Measurements from ENCODE around the gene ADAM8. TPM values are rescaled to one million over a fixed set of nuclear protein-coding genes. Genes with fewer than 3 reads are reported as not detected.

Gene ADAM8
- total RNA-seq, 1 donor from 2014 or later = 6.2 TPM

- Mint-ChIP-seq H3K27me3 (peaks cover 3% of the 10 kb centered on the region), H3K9me3 (no peaks in the 10 kb centered on the region), H3K4me3 (no peak overlapping the region), H3K4me1 (ENCODE audit: unreplicated experiment) (peaks cover 8% of the 10 kb centered on the region), H3K36me3 (peaks cover 6% of the 10 kb centered on the region), H3K27ac (no peak overlapping the region)
- no peak for DNase-seq (ENCODE audit: extremely low spot score, unreplicated experiment)
- no peak for TF ChIP-seq CTCF (conservative IDR thresholded peaks at IDR 0.05)
These were observed 3.9 kb upstream of the ADAM8 start for GRCh38 chr10:133280391-133281059.

GRCh38 chr10:133279326-133280226, 2.9 kb upstream of the ADAM8 start:
- H3K27ac Mint-ChIP-seq = peak overlapping the region; percentile 55
- DNase-seq (ENCODE audit: extremely low spot score, unreplicated experiment) = no peak
- TF ChIP-seq CTCF (conservative IDR thresholded peaks at IDR 0.05) = no peak
- peaks cover under 1% of the 10 kb centered on the region for H3K36me3 Mint-ChIP-seq
- H3K4me1 Mint-ChIP-seq (ENCODE audit: unreplicated experiment) = peaks cover 8% of the 10 kb centered on the region
- no peak overlapping the region for H3K4me3 Mint-ChIP-seq
- H3K9me3 Mint-ChIP-seq = no peaks in the 10 kb centered on the region
- peaks cover 3% of the 10 kb centered on the region for H3K27me3 Mint-ChIP-seq

GRCh38 chr10:133278577-133279265, 2.1 kb upstream of the ADAM8 start:
- H3K27me3 Mint-ChIP-seq = peaks cover 3% of the 10 kb centered on the region

GRCh38 chr10:133277993-133278576, 1.4 kb upstream of the ADAM8 start:
- DNase-seq (ENCODE audit: extremely low spot score, unreplicated experiment) = no peak
- peak overlapping the region; percentile 98 for H3K27ac Mint-ChIP-seq
- H3K27me3 Mint-ChIP-seq = peaks cover 3% of the 10 kb centered on the region
- peaks cover 8% of the 10 kb centered on the region for H3K4me1 Mint-ChIP-seq (ENCODE audit: unreplicated experiment)
- no peaks in the 10 kb centered on the region for H3K9me3 Mint-ChIP-seq
- TF ChIP-seq CTCF (conservative IDR thresholded peaks at IDR 0.05) = no peak
- H3K4me3 Mint-ChIP-seq = peak overlapping the region; percentile 84
- no peaks in the 10 kb centered on the region for H3K36me3 Mint-ChIP-seq

More at GRCh38 chr10:133278577-133279265, 2.1 kb upstream of the ADAM8 start:
- DNase-seq (ENCODE audit: extremely low spot score, unreplicated experiment) = no peak
- no peaks in the 10 kb centered on the region for H3K9me3 Mint-ChIP-seq
- TF ChIP-seq CTCF (conservative IDR thresholded peaks at IDR 0.05) = no peak
- H3K27ac Mint-ChIP-seq = peak overlapping the region; percentile 98
- H3K36me3 Mint-ChIP-seq = no peaks in the 10 kb centered on the region
- H3K4me3 Mint-ChIP-seq = peak overlapping the region; percentile 84
- peaks cover 8% of the 10 kb centered on the region for H3K4me1 Mint-ChIP-seq (ENCODE audit: unreplicated experiment)

GRCh38 chr10:133277277-133277992, 767 bp upstream of the ADAM8 start:
- H3K27me3 Mint-ChIP-seq = peaks cover 3% of the 10 kb centered on the region
- no peak overlapping the region for H3K4me3 Mint-ChIP-seq
- peak overlapping the region; percentile 98 for H3K27ac Mint-ChIP-seq
- peaks cover 8% of the 10 kb centered on the region for H3K4me1 Mint-ChIP-seq (ENCODE audit: unreplicated experiment)
- no peak for TF ChIP-seq CTCF (conservative IDR thresholded peaks at IDR 0.05)
- DNase-seq (ENCODE audit: extremely low spot score, unreplicated experiment) = no peak
- no peaks in the 10 kb centered on the region for H3K9me3 Mint-ChIP-seq
- H3K36me3 Mint-ChIP-seq = no peaks in the 10 kb centered on the region
